ENCODE results near the gene SYT5.
A peak's percentile ranks its signal among the peaks of the same experiment; 100 is the strongest.
"Not testable (repeated sequence)": the region's sequence is repeated elsewhere in the genome, so short reads cannot be mapped to it uniquely, and the experiment has no call there.

Gene SYT5

DNA sequence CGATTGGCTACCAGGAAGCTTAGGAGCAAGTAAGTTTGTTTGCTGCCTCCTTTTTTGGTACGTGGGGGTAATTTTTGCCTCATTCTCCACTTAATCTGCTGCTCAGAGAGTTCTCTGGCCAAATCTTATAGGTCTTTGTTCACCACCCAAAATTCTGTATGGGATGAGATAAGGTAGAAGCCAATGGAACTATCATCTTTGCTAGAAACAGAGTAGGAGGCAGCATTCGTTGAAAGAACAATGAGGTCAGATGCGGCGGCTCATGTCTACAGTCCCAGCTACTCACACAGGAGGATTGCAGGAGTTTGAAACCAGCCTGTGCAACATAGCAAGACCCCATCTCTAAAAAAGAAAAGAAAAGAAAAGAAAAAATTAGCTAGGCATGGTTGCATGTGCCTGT is 8.6 kb downstream of the SYT5 start:
- DNase-seq (ENCODE audit: low spot score) = no peak

DNA sequence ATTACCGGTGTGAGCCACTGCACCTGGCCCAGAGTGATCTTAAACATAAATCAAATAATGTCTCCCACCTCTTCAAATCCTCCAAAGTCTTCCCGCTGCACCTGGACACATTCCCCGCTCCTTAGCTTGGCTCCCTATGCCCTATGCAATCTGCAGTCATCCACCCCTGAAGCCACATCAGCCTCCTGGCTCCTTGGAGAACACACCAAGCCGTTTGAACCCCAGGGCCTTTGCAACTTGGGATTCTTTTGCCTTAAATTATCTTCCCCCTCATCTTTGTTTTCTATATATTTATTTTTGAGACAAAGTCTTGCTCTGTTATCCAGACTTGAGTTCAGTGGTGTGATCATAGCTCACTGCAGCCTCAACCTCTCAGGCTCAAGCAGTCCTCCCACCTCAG is 11.0 kb downstream of the SYT5 start:
- DNase-seq (ENCODE audit: low spot score) = no peak

DNA sequence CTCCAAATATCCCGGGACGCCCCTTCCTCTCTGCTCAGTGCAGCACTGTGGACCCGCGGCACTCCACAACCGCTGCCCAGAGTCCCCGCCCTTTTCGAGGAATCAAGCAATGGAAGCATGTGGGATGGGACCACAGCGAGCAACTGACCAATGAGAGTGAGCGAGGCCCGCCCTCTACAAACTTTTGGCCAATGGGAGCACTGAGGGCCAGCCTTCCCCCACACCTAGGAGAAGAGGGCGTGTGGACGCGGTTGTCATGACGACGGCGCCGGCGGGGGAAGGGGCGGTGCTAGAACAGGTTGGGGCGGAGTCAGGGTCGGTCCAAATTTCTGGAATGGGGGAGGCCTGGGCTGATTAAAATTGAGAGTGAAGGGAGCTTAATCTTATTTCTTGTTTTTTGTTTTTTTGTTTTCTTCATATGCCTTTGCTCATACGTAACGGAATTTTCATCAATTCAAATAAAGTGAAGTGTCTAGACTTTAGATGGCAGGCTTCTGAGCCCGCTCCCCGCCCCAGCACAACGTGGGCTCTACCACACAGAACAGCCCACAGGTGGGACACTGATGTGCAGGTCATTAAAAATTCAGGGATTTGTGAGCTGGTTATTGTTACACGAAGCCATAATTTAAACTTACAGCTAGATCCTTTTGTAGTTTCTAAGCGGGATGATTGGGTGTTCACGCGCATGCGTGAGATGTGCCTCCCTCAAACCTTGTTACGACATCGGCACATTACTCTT is 13.4 kb downstream of the SYT5 start, which contains the start of gene DNAAF3:
TSS of gene DNAAF3 (minus strand) at position 84 of the 739 bp plus-strand sequence. CDS start 200 bp downstream, outside the sequence.
- DNase-seq (ENCODE audit: low spot score) = peak; percentile 98

DNA sequence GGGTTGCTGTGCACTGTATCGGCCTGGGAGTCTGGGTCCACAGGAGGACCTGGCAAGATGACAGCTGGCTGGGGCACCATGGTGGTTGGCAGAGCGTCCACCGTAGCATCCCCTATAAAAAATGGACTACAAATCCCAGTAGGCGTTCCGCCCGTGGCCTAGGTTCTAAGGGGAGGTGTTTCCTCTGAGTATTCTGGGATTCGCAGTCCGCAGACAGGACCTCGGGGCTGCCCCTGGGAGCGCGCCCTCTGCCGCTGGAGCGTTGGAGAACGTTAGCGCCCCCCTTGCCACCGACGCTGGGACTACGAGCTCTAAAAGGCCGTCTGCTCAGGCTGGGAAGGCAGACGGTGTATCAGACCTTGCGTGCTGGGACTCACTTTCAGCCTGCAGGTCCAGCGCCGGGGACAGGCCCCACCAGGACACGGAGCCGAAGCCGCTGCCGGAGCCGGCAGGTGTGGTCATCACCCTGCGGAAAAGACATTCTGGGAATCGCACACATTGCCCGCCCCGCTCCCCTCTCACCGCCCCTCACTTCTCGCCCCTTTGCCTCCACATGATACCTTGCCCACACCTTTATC is 14.0 kb downstream of the SYT5 start:
- DNase-seq (ENCODE audit: low spot score) = peak; percentile 83

DNA sequence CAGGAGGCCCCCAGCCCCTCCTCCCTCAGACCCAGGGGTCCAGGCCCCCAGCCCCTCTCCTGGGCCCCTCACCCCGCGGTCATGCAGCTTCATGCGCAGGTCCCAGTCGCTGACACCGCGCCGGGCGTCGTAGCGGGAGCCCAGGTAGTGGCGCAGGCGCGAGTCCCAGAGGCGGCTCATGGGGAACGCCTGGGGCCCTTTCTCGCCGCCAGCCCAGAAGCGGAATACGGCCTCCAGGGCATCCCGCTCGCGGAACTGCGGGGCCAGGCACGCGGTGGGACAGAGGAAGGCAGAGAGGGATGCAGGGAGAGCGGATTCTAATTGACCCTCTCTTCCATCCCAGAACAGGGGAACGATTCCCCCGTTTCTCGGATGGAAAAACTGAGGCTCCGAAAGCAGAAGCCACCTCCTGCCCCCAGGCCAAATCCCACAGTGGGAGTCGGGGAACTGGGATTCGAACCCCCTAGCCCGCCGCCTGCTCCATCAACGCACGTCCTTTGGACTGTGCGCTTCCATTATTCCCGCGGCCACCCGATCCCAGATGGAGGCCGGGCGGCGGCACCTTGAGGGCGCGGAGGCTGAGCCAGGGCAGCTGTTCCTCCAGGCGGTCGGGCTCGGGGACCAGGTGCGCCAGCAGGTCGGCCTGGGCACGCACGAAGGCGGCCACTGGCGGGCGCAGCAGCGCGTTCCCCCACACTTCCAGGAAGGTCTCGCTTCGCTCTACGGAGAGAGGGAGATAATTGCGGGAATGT is 18.3 kb downstream of the SYT5 start:
- no peak for DNase-seq (ENCODE audit: low spot score)

DNA sequence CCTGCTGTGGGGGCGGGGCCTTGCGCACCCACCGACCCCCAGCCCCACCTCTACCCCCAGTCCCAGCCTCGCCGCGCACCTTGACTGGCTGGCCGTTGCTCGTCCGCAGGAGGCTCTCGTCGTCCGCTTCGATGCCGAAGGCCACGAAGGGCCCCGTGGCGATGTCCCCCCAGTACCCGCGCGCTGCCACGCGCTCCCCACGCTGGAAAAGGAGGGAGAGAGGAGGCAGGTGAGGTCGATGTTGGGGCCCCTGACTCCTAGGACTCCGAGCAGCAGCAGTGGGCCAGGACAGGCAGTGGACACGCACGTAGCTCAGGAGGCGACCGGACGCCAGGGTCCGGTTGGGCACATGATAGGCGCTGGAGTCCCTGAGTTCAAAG is 19.1 kb downstream of the SYT5 start:
- DNase-seq (ENCODE audit: low spot score) = no peak

DNA sequence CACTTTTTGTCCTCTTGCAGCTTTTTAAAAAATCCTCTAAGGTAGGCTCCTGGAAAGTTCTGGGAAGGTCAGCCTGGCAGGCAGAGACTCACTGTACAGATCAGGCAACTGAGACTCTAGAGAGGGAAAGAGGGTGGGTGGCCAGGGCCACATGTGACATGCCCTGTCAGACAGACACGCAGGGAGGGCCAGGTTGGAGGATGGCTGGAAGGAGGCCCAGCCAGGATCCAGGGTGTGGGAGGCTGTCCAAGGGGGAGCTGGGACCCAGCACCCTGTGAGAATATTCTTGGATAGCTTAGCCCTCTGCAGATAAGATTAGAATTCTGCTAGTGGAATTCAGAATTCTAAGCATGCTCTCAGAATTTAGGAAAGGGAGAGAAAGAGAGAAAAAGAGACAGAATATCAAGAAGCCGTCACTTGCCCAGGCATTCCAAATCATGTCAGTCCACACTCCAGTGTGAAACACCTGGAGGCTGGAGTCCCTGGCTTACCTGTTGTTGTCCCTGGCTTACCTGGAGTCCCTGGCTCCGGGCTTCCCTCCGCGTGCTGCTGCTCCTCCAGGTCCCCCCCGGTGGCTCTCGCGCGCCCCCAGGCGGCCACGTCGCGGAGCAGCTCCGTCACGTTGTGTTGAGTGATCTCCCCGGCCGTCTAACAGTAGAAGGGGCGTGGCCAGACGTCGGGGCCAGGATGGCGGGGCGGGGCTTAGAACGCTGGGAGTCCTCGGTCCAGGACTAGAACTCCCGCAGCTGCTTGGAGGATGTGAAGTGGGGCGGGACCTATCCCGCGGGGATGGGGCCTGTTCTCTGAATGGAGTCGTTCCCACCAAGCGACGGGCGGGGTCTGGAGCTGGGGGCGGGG is 19.7 kb downstream of the SYT5 start:
- peak; percentile 94 for DNase-seq (ENCODE audit: low spot score)

DNA sequence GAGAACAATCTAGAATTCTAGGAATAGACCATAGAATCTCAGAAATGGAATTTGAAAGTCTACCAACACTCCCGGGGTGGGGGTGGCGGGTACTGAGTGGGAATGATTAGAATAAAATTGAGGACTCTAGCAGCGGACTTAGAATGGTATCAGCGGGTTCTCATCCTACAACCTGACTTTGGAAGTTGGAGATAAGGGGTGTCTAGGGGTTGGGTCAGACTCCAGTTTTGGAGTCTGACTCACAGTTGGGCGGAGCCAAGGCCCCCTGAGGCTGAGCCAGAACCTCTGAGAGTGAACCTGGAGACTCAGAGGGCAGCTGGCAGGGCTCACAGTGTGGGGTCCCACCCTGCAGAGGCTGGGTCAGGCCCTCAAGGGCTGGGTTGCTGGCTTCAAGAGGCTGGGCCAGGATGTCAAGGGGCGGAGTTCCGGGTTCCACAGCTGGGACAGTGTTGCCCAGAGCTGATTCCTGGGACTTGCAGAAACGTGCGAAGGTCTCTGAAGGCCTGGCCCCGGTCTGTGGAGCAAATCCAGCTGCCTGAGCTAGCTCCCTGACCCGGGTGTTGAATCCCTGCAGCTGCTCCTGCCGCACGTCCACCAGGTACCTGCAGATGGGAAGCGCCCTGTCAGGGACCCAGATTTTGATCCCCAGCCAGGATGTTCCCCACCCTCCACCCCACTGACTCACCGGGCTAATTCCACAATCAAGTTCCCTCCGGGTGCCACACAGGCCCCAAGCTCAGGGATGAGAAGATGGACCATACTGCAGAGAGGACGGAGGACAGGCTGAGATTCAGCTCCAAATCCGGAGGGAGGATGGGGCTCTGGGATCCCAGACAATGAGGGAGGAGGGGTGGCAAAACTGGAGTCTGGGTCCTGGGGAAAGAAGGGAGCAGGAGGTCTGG is 21.0 kb downstream of the SYT5 start:
- no peak for DNase-seq (ENCODE audit: low spot score)

DNA sequence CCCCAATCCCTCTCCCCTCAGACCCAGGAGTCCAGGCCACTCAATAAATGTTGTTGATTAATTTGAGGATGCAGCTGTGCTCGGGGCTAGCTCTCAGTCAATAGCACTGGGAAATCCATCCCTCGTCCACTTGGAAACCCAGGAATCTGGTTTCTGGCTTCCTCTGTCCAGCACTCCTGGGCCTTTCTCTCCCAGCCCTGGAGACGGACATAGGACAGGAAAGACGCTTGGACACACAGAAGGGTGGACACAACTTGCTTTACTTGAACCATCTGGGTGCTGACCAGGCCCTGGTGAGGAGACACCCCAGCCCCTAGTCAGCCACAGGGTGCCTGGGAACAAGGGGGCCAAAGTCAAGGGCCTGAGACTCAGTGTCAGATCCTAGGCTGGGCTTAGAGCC is 21.7 kb downstream of the SYT5 start:
- no peak for DNase-seq (ENCODE audit: low spot score)

DNA sequence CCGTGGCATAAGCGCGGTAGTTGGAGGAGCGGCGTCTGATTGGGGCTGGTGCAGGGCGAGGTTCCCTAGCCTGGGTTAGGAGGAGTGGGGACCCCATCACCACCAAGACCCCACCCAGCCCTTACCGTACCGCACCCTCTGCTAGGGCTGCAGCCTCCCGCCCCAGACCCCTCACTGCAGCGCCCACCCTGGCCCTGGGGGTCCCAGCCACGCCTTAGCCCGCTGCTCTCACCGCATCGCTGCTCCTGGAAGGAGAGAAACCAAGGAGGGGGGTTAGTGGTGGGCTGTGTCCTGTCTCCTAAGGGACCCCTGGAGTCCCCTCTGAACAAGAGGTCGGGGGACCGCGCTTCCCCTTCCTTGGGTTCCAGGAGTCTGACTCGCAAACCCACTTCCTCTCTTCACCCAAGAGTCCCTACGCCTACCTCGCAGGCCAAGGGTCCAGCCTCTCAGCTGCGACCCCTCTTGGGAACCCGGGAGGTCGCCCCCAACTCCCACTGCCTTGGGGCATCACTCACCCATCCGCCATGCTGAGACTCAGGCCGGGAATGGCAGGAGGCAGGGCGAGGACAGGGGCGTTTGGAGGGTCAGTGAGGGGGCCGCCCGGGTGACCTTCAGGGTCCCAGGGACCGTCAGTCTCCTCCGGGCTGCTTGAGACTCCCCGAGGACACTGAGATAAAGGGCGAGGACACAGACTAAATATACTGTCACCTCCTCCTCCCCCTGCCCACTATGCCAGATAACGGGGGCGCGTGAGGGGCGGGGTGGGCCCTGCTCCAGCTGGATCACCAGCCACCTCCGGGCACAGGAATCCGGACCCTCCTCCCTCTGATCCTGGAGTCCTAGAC is 22.8 kb downstream of the SYT5 start, which contains the start of gene TNNI3:
TSS of gene TNNI3 (minus strand) at position 669 of the 845 bp plus-strand sequence. CDS start at position 526, 143 bp downstream.
- DNase-seq (ENCODE audit: low spot score) = no peak

DNA sequence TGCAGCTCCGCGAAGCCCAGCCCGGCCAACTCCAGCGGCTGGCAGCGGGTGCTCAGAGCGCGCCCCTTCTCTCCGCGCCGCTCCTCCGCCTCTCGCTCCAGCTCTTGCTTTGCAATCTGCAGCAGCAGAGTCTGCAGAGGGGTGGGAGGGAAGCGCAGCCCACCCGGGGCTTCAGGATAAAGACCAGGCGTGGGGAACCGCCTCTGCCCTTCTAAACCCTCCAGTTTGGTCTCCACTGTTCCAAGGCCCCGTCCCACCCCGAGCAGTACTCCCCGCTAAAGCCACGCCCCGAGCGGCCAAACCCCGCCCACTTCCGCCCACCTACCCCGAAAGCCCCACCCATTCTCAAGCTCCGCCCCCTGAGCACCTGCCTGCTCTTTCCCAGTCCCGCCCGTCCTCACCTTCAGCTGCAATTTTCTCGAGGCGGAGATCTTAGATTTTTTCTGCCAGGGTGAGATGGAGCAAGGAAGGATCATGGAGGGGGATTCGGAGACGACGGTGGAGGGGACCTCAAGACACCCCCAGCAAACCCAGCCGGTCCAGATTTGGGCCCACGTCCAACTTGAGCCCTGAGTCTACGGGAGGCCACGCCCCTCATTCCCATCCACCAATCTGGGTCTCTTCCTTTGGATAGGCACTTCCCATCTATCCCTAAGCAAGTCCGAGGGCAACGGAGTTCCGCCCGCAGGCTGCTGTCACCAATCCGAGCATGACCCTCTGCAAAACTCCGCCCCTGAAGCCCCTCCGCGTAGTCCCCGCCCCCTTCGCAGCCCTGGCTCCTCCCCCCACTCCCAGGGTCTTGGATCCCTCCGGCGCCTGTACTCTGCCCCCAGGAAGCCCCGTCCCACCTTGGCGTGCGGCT is 23.7 kb downstream of the SYT5 start:
- peak; percentile 91 for DNase-seq (ENCODE audit: low spot score)

DNA sequence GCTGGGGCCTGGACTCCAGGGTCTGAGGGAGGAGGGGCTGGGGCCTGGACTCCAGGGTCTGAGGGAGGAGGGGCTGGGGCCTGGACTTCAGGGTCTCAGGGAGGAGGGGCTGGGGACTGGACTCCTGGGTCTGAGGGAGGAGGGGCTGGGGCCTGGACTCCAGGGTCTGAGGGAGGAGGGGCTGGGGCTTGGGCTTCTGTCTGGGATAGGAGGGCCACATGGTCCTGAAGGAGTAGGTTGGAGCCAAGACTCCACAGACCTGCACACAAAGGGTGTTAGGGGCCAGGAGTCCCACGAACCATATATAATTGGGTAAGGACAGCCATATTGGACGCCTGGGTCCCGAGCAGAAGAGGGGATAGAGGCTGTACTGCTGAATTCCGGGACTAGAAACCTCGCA is 24.3 kb downstream of the SYT5 start:
- not testable (repeated sequence) for DNase-seq (ENCODE audit: low spot score)

DNA sequence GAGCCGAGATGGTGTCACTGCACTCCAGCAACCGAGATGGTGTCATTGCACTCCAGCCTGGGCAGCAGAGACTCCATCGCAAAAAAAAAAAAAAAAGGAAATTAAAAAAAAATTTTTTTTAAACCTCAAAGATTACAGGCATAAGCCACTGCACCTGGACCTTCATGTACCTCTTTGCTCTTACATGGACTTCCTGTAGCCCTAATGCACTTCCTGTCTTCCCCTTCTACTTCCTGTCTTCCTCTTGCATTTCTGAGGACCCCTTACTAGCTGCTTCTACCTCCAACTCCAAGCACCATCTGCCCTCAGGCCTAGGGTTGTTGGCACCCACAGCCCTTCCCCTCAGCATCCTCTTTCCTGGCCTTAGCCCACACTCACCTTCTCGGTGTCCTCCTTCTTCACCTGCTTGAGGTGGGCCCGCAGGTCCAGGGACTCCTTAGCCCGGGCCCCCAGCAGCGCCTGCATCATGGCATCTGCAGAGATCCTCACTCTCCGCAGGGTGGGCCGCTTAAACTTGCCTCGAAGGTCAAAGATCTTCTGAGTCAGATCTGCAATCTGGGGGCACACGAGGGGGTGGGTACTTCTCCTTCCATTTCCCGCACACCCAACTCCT is 26.3 kb downstream of the SYT5 start:
- no peak for DNase-seq (ENCODE audit: low spot score)

DNA sequence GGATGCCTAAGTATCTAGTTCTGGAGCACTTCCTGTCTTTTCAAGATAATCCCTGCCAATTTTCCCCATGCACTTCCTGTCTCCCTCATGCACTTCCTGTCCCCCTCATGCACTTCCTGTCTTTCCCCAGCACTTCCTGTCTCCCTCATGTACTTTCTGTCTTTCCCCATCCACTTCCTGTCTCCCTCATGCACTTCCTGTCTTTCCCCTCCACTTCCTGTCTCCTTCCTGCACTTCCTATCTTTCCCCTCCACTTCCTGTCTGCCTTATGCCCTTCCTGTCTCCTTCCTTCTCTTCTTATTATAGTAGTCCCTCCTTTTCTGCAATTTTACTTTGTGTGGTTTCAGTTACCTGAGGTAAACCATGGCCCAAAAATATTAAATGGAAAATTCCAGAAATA is 28.1 kb downstream of the SYT5 start:
- DNase-seq (ENCODE audit: low spot score) = no peak

DNA sequence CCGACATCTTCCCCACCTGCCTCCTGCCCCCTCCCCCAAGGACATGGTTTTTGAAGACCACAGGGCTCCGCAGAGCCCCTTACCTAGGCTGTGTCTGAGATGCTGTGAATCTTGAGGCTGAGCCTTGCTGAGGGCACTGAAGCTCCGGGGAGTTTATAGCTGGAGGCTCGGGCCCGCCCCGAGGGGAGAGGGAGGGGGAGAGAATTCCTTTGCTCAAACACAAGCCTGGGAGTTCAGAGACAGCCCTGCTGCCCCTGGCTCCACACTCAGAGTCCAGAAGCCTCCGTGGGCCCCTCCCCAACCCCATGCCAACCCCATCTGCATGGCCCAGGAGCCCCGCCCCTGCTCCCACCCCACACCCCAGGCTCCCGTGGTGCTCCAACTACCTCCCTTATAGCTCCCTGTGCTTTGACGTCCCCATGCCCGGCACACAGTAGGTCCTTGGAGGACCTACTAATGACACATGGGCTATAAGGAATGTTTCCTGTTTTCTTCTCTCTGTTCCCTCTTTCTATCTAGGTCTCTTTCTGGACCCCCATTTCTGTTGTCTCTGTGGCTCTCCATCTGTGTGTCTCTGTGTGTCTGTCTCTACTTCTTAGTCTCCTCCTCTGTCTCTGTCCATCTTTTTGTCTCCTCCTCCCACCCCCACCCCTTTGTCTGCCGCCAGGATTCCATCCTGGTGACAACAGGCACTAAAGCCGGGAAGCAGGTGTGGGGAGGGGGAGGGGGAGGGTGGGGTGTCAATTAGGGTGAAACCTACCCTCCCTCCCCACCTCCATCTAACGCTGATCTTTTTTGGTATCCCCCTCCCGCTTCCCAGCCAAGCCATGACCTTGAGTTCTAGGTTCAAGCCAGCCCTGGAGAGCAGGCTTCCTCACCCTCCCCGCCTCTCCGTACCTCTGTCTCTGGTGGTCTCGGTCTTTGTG is 30.7 kb downstream of the SYT5 start, which contains the start of gene TNNT1:
TSS of gene TNNT1 (minus strand) at position 129 of the 926 bp plus-strand sequence. CDS start 2,049 bp downstream, outside the sequence.
- DNase-seq (ENCODE audit: low spot score) = no peak

DNA sequence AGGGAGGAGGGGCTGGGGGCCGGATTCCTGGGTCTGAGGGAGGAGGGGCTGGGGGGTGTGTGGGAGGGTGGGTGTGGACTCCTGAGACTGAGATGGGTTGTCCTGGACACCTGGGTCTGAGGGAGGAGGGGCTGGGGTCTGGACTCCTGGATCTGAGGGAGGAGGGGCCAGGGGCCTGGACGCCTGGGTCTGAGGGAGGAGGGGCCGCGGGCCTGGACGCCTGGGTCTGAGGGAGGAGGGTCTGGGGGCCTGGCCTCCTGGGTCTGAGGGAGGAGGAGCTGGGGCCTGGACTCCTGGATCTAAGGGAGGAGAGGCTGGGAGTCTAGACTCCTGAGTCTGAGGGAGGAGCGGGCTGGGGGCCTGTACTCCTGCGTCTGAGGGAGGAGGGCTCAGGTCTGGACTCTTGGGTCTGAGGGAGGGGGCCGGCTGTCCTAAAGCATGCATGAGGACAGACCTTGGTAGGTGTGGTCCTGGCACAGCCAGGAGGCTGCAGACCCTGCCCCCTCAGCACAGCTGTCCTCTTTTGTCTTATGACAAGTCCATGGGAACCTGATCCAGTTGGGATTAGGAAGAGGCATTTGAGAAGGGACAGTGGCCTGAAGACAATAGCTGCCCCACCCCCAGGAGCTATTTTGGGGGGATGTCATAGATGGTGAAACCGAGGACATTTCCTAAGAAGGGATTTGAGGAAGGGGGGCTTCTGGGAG is 32.4 kb downstream of the SYT5 start:
- DNase-seq (ENCODE audit: low spot score) = no peak

All from D341Med (cell line).